B cell (primary cell): ENCODE data around the gene NME2. TPM values are rescaled to one million over a fixed set of nuclear protein-coding genes. Genes with fewer than 3 reads are reported as not detected.
A peak's percentile ranks its signal among the peaks of the same experiment; 100 is the strongest.

ENCODE experiments used
- ATAC-seq: fragments of 200-7000 bp; cut with Tn5 transposase; one replicate; pipeline ENCODE4 v1.10.0; 2021; ENCODE audit warnings: low read depth, mild to moderate bottlenecking, moderate number of reproducible peaks, moderate library complexity
- CTCF ChIA-PET: fragments of 350-600 bp; sonication (Branson Sonifier 250); formaldehyde crosslinking; loops from one replicate; lab custom pipeline; 2021; ENCODE audit warnings: antibody characterized with exemption, inconsistent platforms; lab: Charles Lee
- POLR2A ChIA-PET: fragments of 350-600 bp; sonication (Branson Sonifier 250); formaldehyde crosslinking; loops from one replicate; lab custom pipeline; 2021; ENCODE audit warnings: antibody characterized with exemption; lab: Charles Lee
- DNase-seq: peaks from one replicate; pipeline ENCODE4 v3.0.0; 2013
- H2AFZ ChIP-seq: 2 replicates; pipeline ENCODE4 v1.6.1; 2012; ENCODE audit warnings: mild to moderate bottlenecking, low read depth, low read length; ENCODE audit not compliant: insufficient read depth, poor library complexity, severe bottlenecking
- H3K27ac ChIP-seq, 2 donors: 1 replicate in 1 of 2; 2 replicates in 1 of 2; pipeline ENCODE4 v1.5.1; 2012 to 2013; ENCODE audit warnings: low read length in 2 of 2, mild to moderate bottlenecking in 2 of 2, moderate library complexity in 1 of 2
- H3K27me3 ChIP-seq, 4 experiments: fragments of 200-600 bp in 1 of 4; sonication (generic) in 1 of 4; replicated peaks in 1 of 4; 1 replicate in 2 of 4; 2 replicates in 2 of 4; pipeline versions ENCODE4 v1.6.1 to v1.7.0; 2013 to 2016; ENCODE audit warnings: low read length in 3 of 4, mild to moderate bottlenecking in 2 of 4, mixed read lengths in 1 of 4, moderate library complexity in 1 of 4; ENCODE audit not compliant: insufficient read depth in 4 of 4, control insufficient read depth in 3 of 4; ENCODE audit errors: control extremely low read depth in 1 of 4
- H3K36me3 ChIP-seq, 2 experiments: replicated peaks in 1 of 2; 1 replicate in 1 of 2; 2 replicates in 1 of 2; pipeline versions ENCODE4 v1.6.1 to v1.7.1; 2013; ENCODE audit warnings: low read length in 1 of 2; ENCODE audit not compliant: insufficient read depth in 2 of 2, control insufficient read depth in 1 of 2; ENCODE audit errors: control extremely low read depth in 1 of 2, extremely low read depth in 1 of 2
- H3K4me1 ChIP-seq, 2 donors: fragments of 200-600 bp in 1 of 2; sonication (generic) in 1 of 2; 1 replicate in 1 of 2; 2 replicates in 1 of 2; pipeline versions ENCODE4 v1.5.1 to v1.6.1; 2013 to 2017; ENCODE audit warnings: low read length in 2 of 2; ENCODE audit not compliant: control insufficient read depth in 2 of 2, insufficient read depth in 2 of 2
- H3K4me2 ChIP-seq: replicated peaks from 2 replicates; pipeline ENCODE3; 2012; ENCODE audit warnings: mild to moderate bottlenecking, low read depth, low read length; ENCODE audit not compliant: poor library complexity, severe bottlenecking
- H3K4me3 ChIP-seq, 5 experiments: fragments of 200-600 bp in 1 of 5; sonication (generic) in 1 of 5; 1 replicate in 3 of 5; 2 replicates in 2 of 5; pipeline versions ENCODE4 v1.5.1 to v1.7.0; 2011 to 2016; ENCODE audit warnings: low read length in 4 of 5, mild to moderate bottlenecking in 4 of 5, low read depth in 2 of 5, control low read depth in 1 of 5, moderate library complexity in 1 of 5; ENCODE audit not compliant: insufficient read depth in 1 of 5; ENCODE audit errors: control extremely low read depth in 1 of 5, extremely low read depth in 1 of 5
- H3K79me2 ChIP-seq: fragments of 200-600 bp; sonication (generic); one replicate; pipeline ENCODE4 v1.6.0; 2016; ENCODE audit warnings: low read length; ENCODE audit not compliant: control insufficient read depth, insufficient read depth
- H3K9ac ChIP-seq: fragments of 200-600 bp; sonication (generic); 2 replicates; pipeline ENCODE4 v1.6.1; 2017; ENCODE audit warnings: mild to moderate bottlenecking, low read length, moderate library complexity
- H3K9me3 ChIP-seq, 3 donors: one replicate each; pipeline versions ENCODE4 v1.6.1 to v1.7.1; 2013; ENCODE audit warnings: low read length in 2 of 3; ENCODE audit not compliant: control insufficient read depth in 2 of 3, insufficient read depth in 1 of 3; ENCODE audit errors: control extremely low read depth in 1 of 3
- H4K20me1 ChIP-seq: 2 replicates; pipeline ENCODE4 v1.6.0; 2012; ENCODE audit warnings: mild to moderate bottlenecking, low read length; ENCODE audit not compliant: insufficient read depth, control insufficient read depth, poor library complexity, severe bottlenecking
- H3K27ac Mint-ChIP-seq: one replicate; pipeline ENCODE4 v1.8.0; 2021; ENCODE audit warnings: mixed read lengths
- H3K27me3 Mint-ChIP-seq: one replicate; pipeline ENCODE4 v1.8.0; 2021; ENCODE audit warnings: mixed read lengths
- H3K4me1 Mint-ChIP-seq: one replicate; pipeline ENCODE4 v1.8.0; 2021; ENCODE audit warnings: mixed read lengths
- H3K4me3 Mint-ChIP-seq: one replicate; pipeline ENCODE4 v1.8.0; 2021; ENCODE audit warnings: mixed read lengths
- H3K9me3 Mint-ChIP-seq: one replicate; pipeline ENCODE4 v1.8.0; 2022; ENCODE audit warnings: mixed read lengths; ENCODE audit not compliant: insufficient read depth
- EZH2 ChIP-seq: IDR thresholded peaks from 2 replicates; pipeline ENCODE4 v1.6.1; 2012; ENCODE audit warnings: borderline replicate concordance, low read depth, mild to moderate bottlenecking, moderate library complexity, low read length; ENCODE audit not compliant: insufficient read depth, poor library complexity, severe bottlenecking
- WGBS: methylation state at CpG from one replicate; pipeline ENCODE4 v1.1.5; 2013; ENCODE audit warnings: missing lambda C conversion rate; ENCODE audit not compliant: insufficient coverage; 5-methylcytosine and 5-hydroxymethylcytosine counted together
- intact Hi-C: fragments of 100-400 bp; cut with micrococcal nuclease; formaldehyde crosslinking; loops from one replicate; pipeline ENCODE4 v1.10.0; 2022
- polyA plus RNA-seq: library from polyadenylated mRNA; depleted of rRNA; stranded (reverse); fragments of >200 nt; gene quantifications from 2 replicates; pipeline ENCODE4 v1.2.3, GENCODE V29; 2012
- total RNA-seq, 2 donors: library from RNA; stranded (reverse); fragments of 120-200 nt in 1 of 2; gene quantifications; 1 replicate in 1 of 2; 2 replicates in 1 of 2; pipeline versions ENCODE4 v1.2.3 to v1.2.4, GENCODE V29; 2013 to 2022
- TF ChIP-seq, protein P1 (sequence below): fragments of 200-600 bp; IDR thresholded peaks from one replicate; pipeline ENCODE4 v1.8.0; 2022; ENCODE audit warnings: antibody characterized with exemption, mild to moderate bottlenecking

NME2 gene
- total and polyA plus RNA-seq, 2 donors (not counting 1 experiment from before 2014, with no cell fraction given): 154 to 166 TPM

DNA sequence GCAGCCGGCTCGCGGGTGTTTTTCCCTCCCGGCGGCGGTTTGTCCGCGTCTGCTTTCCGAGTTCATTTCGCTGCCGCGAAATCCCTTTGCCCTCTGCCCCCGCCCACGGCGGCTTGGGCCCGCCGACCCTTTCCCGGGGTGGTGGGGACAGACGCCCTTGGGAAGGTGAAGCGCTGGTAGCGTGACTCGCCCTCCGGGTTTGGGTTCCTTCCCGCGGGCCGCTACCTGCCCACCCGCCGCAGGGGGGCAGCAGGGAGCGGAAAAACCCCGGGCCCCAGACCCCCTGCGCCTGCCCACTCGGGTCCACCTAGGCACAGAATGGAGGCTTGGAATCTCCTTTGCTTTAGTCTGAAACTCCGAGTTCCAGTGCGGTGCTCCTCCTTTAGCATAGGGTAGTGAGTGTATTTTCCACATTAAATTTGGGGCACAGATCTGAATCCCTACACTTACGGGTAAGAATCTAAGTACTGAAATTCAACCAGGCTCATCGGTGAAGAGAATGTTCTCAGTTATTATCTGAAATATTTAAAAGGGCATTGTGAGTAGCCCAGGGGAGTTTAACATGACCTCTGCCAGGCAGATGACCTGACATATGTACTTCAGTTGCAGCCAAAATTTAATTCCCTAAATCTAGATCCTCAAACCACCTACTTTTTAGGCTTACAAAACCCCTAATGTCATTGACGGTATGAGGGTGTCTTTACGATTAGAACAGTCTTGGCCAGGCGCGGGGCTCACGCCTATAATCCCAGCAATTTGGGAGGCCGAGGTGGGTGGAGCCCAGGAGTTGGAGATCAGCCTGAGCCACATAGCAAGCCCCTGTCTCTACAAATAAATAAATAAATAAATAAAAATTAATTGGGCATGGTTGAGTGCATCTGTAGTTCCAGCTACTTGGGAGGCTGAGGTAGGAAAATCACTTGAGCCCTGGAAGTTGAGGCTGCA, 1.0 kb downstream of the NME2 start:
- WGBS: under 1% methylated on average over 34 of the region's 42 CpGs
- Mint-ChIP-seq H3K4me3 (peak overlapping the region; percentile 97), H3K4me1 (peaks cover 16% of the 10 kb centered on the region), H3K27ac (peak overlapping the region; percentile 88), H3K27me3 (no peaks in the 10 kb centered on the region), H3K9me3 (no peaks in the 10 kb centered on the region)
- ChIA-PET CTCF (interaction anchor here (1.1 to 1.5 kb wide), 2 partner anchors 14 to 168 kb away, joined by 3 to 4 read pairs; partner anchors contain the start of gene NME1), POLR2A (interaction anchor here (2.0 kb wide), 1 partner anchor 14 kb away, joined by 20 read pairs; the partner anchor contains the start of gene NME1)
- H3K9ac ChIP-seq: peak overlapping the region; percentile 80
- H4K20me1 ChIP-seq: no peaks in the 10 kb centered on the region
- peaks cover 9 to 22% of the 10 kb centered on the region in 2 donors for H3K4me1 ChIP-seq
- TF ChIP-seq, protein P1, sequence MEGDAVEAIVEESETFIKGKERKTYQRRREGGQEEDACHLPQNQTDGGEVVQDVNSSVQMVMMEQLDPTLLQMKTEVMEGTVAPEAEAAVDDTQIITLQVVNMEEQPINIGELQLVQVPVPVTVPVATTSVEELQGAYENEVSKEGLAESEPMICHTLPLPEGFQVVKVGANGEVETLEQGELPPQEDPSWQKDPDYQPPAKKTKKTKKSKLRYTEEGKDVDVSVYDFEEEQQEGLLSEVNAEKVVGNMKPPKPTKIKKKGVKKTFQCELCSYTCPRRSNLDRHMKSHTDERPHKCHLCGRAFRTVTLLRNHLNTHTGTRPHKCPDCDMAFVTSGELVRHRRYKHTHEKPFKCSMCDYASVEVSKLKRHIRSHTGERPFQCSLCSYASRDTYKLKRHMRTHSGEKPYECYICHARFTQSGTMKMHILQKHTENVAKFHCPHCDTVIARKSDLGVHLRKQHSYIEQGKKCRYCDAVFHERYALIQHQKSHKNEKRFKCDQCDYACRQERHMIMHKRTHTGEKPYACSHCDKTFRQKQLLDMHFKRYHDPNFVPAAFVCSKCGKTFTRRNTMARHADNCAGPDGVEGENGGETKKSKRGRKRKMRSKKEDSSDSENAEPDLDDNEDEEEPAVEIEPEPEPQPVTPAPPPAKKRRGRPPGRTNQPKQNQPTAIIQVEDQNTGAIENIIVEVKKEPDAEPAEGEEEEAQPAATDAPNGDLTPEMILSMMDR: peak; percentile 85
- no peak for TF ChIP-seq EZH2
- peak overlapping the region; percentile 46 to 77 for H3K27ac ChIP-seq
- H3K27me3 ChIP-seq: no peaks in the 10 kb centered on the region
- H2AFZ ChIP-seq: peak overlapping the region; percentile 94
- H3K79me2 ChIP-seq: no peaks in the 10 kb centered on the region
- ATAC-seq (peak; percentile 52), DNase-seq (peak; percentile 80)
- no peaks in the 10 kb centered on the region for H3K9me3 ChIP-seq
- intact Hi-C loops: loop anchor here (1.0 to 5.0 kb wide), 7 partner anchors 14 to 620 kb away; partner anchors contain the start of genes ANKRD40, MBTD1, NME1 and SPAG9
- H3K4me3 ChIP-seq: peak overlapping the region; percentile 52 to 83 (median 74)
- peaks cover 2 to 20% of the 10 kb centered on the region in 2 experiments for H3K36me3 ChIP-seq
- peak overlapping the region; percentile 94 for H3K4me2 ChIP-seq
